GM12875 (cell line): Measurements from ENCODE around the gene C11orf54.

Experiments used
- H3K4me3 ChIP-seq: one replicate; pipeline ENCODE4 v1.5.1; 2011; ENCODE audit warnings: low read depth, low read length, control low read depth
- CTCF ChIP-seq: IDR thresholded peaks from 2 replicates; pipeline ENCODE4 v1.5.1; 2011; ENCODE audit warnings: low read depth, mild to moderate bottlenecking, control low read depth, inconsistent platforms, low read length, moderate library complexity, borderline replicate concordance; ENCODE audit not compliant: insufficient read depth

C11orf54 gene

GRCh38 chr11:93727985-93728791 lies 13.3 kb upstream of the C11orf54 start:
- H3K4me3 ChIP-seq: no peak overlapping the region
- TF ChIP-seq CTCF: no peak

GRCh38 chr11:93728792-93729128 lies 12.7 kb upstream of the C11orf54 start:
- no peak overlapping the region for H3K4me3 ChIP-seq
- no peak for TF ChIP-seq CTCF

- H3K4me3 ChIP-seq: no peak overlapping the region
- no peak for TF ChIP-seq CTCF
Measured at GRCh38 chr11:93729129-93729616, 12.3 kb upstream of the C11orf54 start.

GRCh38 chr11:93730108-93731107 lies 11.1 kb upstream of the C11orf54 start:
- TF ChIP-seq CTCF: no peak
- H3K4me3 ChIP-seq: no peak overlapping the region

- H3K4me3 ChIP-seq: no peak overlapping the region
- no peak for TF ChIP-seq CTCF
Measured at GRCh38 chr11:93732237-93732892, 9.1 kb upstream of the C11orf54 start.

- H3K4me3 ChIP-seq: no peak overlapping the region
- no peak for TF ChIP-seq CTCF
Measured at GRCh38 chr11:93733474-93733873, 8.0 kb upstream of the C11orf54 start.
